LHCN-M2 (cell line): Measurements from ENCODE around the gene ENDOD1. TPM values are rescaled to one million over a fixed set of nuclear protein-coding genes. Genes with fewer than 3 reads are reported as not detected.
"Not testable (repeated sequence)": the region's sequence is repeated elsewhere in the genome, so short reads cannot be mapped to it uniquely, and the experiment has no call there.

Experiments
- DNase-seq: peaks from one replicate; pipeline ENCODE4 v3.0.0-alpha.2; 2012; ENCODE audit warnings: low read depth
- total RNA-seq: library from RNA; depleted of rRNA; stranded (reverse); fragments of >200 nt; gene quantifications from 2 replicates; pipeline ENCODE4 v1.2.3, GENCODE V29; 2014

Gene ENDOD1
- total RNA-seq, 1 experiment from 2014 or later: 30.0 TPM

DNA sequence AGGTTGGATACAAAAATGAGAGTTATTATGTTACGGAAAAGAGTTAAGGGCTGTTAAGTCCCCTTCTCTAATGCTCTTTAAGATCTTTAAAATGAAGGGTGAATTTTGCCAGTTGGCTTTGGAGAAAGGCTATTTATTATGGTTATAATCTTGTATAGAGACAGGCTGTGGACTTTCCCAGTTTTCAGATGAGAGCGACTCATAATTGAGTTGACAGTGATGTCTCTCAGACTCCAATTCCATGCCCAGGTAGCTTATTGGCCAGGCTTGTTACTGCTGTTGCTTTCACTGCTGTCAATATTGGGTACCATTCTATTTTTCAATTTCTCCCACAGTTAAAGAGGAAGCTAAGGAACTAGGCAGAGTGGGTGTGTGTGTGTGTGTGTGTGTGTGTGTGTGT lies 13.1 kb downstream of the ENDOD1 start:
- DNase-seq: no peak

DNA sequence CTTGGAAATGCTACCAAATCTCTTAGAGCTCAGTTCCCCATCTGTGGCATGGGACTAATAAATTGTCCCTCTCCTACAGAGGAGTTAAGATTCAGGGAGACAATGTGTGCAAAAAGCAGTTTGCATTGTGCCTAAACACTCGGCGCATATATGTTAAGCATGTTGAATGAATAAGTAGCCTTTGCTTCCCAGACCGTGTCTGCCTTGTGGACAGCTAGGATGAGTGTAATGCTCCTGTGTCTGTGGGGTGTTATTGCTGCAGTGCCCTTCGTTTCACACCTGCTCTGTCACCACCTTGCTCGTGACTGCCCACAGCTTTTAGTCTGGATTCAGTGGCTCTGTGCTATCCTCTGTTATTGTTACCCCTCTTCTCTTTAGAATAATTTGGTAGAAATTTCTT lies 14.1 kb downstream of the ENDOD1 start:
- DNase-seq: no peak

DNA sequence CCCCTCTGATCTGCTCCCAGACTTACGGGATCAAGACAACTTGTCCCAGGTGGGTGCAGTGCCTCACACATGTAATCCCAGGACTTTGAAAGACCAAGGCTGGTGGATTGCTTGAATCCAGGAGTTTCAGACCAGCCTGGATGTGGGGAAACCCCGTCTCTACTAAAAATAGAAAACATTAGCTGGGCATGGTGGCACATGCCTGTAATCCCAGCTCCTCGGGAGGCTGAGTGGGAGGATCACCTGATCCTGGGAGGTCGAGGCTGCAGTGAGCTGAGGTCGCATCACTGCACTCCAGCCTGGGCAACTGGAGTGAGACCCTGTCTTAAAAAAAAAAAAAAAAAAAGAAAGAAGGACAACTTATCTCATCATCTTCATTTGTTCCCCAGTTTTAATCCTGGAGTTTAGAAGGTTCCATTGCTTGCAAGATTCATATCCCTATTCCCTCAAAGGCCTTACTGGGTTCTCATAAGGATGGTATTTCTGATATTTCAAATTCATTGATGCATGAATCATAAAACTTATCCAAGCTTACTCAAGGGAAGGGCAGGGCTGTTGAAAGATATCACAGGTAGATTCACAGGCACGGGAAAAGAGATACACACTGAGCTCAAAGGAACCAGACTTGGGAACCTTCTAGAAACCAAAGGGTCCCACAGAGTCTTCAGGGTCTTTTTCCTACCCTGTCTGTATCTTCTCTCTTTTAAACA lies 14.6 kb downstream of the ENDOD1 start:
- no peak for DNase-seq

DNA sequence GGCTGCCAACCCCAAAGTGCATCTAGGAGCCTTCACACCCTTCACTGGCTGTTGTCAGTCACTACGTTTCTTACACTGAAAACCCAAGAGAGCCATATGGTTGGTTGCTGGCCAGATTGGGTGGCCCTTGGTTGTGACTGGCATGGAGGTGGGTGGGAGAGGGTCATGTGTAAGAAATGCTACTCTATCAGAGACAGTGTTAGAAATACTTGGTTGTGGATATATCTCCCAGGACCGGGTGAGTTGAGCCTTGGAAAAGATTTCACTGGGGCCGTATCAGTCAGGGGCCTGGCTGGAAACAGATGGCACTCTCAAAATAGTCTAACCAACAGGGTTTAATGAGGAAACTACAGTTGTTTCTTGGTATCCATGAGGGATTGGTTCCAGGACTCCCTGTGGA lies 15.2 kb downstream of the ENDOD1 start:
- no peak for DNase-seq

DNA sequence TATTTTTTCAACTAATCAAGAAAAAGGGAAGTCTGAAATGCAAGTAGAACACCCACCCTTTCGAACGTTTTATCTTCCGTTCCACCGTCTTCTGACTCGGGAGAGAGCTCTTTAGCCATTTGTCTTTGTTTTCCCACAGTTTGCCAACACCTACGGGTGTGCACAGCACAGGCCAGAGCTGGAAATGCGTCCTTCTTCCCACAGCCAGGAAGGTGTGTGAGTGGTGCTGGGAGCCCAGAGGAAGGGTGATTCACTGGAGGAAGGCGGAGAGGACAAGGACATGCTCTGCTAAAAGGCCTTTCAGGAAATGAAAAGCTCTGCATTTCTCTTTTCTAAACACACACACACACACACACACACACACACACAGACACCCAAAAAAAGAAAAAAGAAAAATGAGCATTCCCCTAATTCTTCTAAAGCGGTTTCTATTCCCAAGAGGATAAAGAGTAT lies 18.5 kb downstream of the ENDOD1 start:
- peak; percentile 47 for DNase-seq

DNA sequence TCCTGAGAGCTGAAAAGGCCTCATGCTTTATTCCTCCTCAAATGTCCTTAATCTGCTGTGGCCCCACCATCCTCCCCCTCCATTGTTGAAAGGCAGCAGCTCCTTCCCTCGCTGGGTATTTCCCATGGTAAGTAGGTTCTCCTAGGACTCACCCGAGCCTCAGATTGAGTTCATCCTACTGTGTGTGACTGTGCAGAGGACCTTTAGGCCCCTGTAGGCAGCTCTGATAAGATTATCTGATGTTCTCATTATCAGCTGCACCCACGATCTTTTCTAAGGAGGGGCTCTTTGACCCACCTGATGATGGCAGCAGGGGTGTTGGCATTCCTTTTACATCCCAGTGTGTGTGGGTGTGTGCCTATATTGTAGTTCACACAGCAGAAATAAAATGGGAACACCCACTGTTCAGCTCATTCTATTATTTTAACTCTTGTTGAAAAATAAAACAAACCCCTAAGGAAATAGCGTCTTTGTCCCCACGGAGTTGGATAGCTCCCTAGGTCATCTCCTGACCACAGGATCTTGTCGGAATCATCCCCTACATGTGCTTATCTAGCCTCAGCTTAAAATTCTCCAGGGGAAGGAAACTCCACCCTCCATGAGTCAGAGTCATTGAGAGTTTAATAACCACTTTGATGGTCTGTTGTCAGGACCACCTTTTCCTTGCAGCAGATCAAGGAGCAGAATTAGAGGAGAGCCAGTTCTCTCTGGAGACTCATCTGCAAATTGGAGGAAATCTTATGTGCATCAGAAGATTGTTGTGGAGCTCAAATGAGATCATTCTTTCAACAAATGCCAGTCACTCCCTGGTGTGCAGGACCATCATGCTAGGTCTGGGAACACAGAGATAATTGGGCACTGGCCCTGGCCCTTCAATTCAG lies 19.3 kb downstream of the ENDOD1 start:
- peak; percentile 50 for DNase-seq

DNA sequence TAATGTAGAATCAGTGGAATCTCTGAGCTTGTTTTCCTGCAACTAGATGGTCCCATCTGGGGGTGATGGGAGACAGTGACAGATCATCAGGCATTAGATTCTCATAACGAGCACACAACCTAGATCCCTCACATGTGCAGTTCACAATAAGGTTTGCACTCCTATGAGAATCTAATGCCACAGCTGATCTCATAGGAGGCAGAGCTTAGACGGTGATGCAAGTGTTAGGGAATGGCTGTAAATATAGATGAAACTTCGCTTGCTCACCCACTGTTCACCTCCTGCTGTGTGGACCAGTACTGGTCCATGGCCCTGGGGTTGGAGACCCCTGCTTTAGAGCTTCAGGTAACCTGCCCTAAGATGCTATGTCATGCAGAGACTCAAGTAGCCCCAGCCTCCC lies 21.8 kb downstream of the ENDOD1 start:
- DNase-seq: not testable (repeated sequence)

DNA sequence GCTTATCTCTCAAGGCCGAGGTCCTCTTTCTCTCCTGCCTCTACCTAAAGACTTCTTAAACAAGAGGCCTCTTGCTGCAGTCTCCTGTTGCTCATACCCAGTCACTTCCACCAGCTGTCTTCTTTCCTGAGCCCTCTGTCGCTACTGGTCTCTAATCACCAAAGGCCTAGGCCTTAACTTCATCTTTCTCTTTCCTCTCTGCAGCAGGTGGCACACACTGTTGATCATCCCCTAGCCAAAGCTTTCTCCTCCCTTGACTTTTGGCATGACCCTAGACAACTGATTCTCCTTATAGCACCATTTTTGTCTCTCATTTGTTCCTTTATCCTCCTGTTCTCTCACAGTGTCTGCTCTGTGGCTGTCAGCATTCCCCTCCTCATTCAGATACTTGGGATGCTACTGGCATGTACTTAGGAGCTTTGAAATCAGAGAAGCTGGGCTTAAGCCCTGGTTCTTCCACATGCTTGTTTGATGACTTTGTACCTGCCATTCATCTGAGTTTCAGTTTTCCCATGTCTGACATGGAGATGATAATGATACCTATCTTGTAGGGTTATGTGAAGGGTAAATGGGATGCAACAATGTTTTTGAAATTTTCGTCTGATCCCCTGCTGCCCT lies 22.4 kb downstream of the ENDOD1 start:
- DNase-seq: no peak

DNA sequence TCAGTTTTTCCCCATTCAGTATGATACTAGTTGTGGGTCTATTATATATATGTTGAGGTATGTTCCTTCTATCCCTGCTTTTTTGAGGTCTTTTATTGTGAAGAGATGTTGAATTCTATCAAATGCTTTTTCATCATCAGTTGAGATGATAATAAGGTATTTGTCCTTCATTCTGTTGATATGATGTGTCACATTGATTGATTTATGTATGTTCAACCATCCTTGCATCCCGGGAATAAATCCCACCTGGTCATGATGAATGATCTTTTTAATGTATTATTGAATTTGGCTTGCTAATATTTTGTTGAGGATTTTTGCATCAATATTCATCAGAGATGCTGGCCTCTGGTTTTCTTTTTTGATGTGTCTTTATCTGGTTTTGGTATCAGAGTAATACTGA lies 26.0 kb downstream of the ENDOD1 start:
- DNase-seq: no peak

DNA sequence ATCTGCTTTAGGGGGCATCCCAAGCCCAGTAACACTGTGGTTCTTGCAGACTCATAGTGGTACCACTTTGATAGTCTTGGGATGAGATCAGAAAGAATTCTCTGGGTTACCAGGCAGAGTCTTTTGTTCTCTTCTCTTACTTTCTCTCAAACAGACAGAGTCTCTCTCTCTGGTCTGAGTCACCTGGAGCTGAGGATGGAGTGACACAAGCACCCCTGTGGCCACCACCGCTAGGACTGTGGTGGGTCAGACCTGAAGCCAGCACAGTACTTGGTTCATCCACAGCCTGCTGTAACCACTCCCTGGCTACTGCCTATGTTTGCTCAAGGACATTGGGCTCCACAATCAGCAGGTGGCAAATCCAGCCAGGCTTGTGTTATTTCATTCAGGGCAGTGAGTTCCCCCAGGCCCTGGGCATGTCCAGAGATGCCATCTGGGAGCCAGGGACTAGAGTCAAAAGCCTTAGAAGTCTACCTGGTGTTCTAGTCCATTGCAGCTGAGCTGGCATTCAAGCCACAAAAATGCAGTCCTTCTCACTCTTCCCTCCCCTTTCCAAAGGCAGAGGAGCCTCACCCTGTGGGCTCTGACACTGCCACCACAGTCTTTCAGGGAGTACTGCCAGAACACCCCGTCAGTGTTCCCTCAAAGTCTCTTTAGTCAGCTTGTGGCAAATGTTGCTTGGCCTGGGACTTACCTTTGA lies 29.9 kb downstream of the ENDOD1 start:
- peak; percentile 21 for DNase-seq

DNA sequence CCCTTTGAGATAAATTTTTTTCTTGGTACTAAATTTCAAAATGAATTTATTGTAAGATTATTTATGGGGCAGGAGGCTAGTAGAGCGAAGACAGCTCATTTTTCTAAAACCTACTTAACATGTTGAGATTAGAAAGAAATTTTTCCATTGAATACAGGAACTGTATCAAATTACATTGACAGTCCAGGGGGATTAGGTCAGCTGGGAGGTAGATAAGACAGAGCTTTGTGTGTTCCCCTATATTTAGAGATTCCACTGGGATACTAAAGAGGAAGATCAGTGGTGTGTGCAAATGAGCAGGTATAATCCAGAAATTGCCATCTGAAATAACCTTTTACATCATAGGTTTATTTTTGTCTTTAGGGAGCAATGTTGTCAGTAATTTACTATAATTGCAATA lies 32.1 kb downstream of the ENDOD1 start:
- no peak for DNase-seq

DNA sequence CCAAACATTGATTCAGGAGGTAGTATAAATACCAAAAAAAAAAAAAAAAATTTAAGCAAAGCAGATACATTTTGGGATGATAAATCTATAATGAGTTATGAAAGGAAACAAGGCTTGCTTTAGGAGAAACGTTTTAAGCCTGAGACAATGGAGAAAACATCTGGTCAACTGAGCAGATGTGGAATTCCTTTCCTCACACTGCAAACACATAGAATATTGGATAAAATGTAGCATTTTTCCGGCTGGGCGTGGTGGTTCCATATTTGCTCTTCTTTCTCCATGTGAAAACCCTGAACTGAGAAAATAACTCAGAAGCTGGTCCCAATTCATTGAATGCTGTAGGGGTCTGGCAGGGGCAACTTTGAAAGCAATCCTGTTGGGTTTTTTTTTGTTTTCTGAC lies 33.9 kb downstream of the ENDOD1 start:
- DNase-seq: no peak

DNA sequence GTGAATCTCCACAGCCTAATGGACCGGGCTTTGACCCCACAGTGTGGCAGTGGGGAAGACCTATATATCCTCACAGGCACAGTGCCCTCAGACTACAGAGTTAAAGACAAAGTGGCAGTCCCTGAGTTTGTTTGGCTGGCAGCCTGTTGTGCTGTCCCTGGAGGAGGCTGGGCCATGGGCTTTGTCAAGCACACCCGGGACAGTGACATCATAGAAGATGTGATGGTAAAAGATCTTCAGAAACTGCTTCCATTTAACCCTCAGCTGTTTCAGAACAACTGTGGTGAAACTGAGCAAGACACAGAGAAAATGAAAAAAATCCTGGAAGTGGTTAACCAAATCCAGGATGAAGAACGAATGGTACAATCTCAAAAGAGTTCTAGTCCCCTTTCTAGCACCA lies 39.0 kb downstream of the ENDOD1 start:
- DNase-seq: no peak

DNA sequence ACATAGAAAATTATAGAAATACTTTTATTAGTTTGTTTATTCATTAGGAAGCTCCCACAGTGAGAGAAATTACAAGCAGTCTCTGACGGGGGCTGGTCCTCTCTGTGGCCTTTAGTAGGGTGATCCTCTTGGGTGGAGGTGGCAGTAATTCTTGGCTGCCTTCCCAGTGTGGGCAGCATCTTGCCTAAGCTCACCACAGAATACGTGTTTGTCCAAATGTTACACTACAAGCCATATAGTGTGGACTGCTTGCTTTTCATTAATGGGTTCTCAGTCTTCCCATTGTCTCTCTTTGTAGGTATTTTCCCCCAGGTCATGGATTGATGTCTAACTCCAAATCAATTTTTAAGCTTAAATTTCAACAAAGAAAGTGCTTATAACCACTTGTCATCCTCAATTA lies 43.3 kb downstream of the ENDOD1 start:
- DNase-seq: peak; percentile 59

DNA sequence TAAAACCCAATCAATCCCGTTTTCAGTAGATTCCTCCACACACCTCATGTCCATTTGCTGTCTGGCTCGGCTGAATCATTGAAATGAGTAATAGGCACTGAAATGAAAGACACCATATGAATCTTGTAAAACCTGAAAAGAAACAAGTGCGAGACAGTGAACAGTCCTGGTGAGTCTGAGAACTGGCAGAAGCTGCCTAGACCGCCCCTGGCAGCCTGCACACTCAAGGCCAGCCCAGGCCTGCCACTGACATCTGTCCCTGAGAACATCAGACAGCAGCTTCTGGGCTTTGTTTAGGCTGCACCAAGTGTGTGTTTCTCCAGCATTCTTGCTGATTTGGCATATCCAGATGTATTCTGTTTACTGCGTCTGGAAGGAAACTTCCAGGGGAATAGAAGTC lies 44.8 kb downstream of the ENDOD1 start:
- DNase-seq: peak; percentile 84

DNA sequence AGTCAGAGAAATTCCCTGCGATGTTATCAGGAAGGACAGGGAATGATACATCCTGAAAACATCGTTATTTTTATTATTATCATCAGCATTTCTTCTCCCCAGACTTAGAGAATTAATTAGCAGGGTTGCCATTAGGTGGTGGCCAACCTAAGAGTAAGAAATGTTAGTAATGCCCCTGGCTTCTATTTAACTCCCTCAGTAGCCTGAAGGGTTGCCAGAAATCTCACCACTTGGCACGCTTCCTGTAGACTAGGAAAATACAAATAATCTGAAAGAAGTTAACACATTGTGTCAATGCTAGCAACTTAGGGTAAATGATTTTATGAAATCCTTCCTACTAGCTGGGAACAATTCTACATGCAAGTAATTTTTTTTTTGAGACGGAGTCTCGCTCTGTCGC lies 45.5 kb downstream of the ENDOD1 start:
- DNase-seq: no peak

DNA sequence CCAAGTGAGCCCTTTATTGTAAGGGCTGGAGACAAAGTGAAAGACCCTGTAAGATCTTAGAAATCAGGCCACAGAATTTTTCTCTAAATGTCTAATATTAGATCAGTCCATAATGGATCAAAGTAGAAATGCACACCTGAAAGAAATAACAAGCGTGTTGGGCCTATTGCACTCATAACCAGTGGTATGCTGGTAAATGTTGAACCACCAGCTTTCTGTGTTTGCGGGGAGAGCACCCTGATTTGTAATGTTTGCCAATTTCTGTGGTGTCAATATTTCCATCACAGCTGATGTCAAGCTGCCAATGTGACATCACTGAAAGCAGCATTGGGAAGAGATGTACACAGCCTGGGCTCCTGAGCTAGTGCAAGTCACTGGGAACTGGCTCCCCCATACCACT lies 46.2 kb downstream of the ENDOD1 start:
- no peak for DNase-seq

DNA sequence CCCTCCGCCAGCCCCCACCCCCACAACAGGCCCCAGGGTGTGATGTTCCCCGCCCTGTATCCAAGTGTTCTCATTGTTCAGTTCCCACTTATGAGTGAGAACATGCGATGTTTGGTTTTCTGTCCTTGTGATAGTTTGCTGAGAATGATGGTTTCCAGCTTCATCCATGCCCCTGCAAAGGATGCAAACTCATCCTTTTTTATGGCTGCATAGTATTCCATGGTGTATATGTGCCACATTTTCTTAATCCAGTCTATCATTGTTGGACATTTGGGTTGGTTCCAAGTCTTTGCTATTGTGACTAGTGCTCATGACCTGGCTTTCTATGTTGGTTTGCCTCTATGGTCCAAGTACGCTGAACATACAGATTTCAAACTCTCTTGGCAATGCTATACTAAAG lies 47.1 kb downstream of the ENDOD1 start:
- not testable (repeated sequence) for DNase-seq

DNA sequence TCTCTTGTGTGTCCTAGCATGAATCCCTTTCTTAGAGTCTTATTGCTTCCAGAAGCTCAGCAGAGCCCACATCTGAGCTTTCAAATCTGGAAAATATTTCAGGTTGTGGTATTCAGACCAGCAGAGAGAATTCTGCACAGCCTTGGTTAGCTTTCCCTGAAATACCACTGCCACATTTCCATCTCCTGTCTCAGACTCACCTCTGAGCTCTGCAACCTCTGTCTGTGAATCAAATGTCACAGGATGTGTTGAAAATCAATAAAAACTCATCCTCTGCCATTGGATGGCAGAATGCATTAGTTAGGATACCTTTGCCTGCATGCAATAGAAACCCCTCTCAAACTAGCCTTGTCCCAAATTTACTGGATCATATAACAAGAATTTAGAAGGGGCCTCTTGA lies 47.7 kb downstream of the ENDOD1 start:
- DNase-seq: no peak

DNA sequence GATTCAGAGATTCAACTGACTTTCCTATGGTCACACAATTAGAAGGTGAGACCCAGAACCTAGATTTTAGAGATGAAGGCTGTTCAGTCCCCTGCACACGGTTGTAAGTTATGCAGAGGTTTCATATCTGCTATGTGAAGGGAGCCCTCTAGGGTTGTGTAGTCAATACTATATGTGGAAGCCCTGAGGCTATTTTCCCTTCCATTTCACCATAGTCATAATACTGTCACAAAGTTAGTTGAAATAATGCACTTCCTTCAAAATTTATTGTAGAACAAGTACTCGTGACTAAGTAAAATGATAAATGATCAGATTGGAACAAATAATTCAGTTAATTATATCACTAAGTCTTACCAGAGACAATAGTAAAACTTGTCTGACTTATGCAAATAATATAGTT lies 48.8 kb downstream of the ENDOD1 start:
- no peak for DNase-seq

DNA sequence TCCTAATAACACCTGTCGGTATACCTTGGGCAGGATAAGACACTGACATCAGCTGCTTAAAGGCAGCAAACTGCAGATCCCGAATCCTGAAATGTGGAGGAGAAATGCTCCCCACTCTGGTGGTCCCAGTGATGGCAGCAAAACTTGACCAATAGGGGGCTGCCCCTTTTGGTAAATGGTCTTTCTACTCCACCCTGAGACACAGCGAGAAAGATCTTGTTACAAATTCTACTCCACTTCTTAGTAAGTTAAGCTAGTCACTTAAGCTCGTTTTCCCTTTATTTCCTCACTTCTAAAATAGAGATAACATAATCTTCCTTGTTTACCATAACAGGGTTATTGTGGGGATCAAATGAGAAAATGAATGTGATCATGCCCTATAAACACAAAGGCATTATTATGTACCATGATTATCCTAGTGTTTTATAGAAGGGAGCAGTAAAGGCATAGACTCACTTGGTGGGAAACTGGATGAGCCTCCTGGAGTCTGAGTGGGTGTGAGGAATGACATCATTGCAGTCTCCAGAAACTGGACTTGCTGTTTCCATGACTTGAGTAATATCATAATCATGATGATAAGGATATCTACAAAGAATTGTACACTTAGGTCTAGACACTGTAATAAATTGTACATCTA lies 50.9 kb downstream of the ENDOD1 start:
- no peak for DNase-seq
